ENCODE results near the gene FXYD2. TPM values are rescaled to one million over a fixed set of nuclear protein-coding genes. Genes with fewer than 3 reads are reported as not detected.

FXYD2 gene
- total and polyA plus RNA-seq, 9 of the 15 experiments (the other 6 are each of a cell fraction or from before 2014, with no cell fraction given): not detected

DNA sequence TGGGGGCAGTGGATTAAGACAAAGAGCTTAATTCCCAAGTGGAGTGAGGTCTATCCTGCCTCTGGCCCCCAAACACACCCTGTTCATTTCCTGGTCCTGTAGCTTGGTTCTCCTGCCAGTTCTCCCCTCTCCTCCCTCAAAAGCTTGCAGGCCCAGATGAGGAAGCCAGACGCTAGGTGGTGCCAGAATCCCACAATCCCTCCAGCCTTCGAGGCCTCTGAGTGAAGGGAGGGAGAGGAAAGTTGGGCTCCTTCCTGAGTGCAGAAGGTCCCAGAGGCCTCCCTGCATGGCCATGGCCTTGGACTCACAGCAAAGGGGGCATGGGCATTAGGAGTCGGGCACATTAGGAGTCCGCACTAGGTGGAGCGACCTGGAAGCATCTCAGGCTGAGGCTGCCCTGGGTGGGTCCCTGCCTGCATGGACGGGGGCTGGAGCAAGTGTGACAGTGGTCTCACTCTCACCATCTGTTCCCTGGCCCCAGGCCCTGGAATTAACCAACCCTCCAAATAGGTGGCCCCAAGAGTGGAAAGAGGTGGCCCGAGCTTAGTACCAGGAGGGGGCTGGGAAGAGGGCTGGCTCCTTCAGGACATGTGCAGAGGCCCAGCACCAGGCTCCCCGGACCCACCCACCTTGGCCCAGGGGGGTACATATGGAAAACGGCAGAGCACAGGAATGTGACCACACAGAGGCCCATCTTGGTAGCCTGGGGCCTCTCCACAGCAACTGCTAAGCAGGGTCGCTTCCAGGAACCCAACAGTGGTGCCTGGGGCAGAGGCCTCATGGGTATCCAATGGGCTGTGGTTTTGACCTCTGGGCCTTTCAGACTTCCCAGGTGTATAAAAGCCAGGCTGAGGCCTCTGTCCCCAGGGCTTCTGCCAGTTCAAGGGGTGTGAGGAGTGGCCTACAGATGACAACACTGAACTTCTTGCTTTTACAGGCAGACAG lies 5.2 kb downstream of the FXYD2 start (continued):
- TF ChIP-seq, protein P1, sequence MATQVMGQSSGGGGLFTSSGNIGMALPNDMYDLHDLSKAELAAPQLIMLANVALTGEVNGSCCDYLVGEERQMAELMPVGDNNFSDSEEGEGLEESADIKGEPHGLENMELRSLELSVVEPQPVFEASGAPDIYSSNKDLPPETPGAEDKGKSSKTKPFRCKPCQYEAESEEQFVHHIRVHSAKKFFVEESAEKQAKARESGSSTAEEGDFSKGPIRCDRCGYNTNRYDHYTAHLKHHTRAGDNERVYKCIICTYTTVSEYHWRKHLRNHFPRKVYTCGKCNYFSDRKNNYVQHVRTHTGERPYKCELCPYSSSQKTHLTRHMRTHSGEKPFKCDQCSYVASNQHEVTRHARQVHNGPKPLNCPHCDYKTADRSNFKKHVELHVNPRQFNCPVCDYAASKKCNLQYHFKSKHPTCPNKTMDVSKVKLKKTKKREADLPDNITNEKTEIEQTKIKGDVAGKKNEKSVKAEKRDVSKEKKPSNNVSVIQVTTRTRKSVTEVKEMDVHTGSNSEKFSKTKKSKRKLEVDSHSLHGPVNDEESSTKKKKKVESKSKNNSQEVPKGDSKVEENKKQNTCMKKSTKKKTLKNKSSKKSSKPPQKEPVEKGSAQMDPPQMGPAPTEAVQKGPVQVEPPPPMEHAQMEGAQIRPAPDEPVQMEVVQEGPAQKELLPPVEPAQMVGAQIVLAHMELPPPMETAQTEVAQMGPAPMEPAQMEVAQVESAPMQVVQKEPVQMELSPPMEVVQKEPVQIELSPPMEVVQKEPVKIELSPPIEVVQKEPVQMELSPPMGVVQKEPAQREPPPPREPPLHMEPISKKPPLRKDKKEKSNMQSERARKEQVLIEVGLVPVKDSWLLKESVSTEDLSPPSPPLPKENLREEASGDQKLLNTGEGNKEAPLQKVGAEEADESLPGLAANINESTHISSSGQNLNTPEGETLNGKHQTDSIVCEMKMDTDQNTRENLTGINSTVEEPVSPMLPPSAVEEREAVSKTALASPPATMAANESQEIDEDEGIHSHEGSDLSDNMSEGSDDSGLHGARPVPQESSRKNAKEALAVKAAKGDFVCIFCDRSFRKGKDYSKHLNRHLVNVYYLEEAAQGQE (IDR thresholded peaks at IDR 0.05; ENCODE audit: borderline replicate concordance): peak; percentile 78
- TF ChIP-seq, protein P1 (CRISPR knock-in tag; IDR thresholded peaks at IDR 0.05; ENCODE audit: low read depth): no peak
- TF ChIP-seq, protein P2, sequence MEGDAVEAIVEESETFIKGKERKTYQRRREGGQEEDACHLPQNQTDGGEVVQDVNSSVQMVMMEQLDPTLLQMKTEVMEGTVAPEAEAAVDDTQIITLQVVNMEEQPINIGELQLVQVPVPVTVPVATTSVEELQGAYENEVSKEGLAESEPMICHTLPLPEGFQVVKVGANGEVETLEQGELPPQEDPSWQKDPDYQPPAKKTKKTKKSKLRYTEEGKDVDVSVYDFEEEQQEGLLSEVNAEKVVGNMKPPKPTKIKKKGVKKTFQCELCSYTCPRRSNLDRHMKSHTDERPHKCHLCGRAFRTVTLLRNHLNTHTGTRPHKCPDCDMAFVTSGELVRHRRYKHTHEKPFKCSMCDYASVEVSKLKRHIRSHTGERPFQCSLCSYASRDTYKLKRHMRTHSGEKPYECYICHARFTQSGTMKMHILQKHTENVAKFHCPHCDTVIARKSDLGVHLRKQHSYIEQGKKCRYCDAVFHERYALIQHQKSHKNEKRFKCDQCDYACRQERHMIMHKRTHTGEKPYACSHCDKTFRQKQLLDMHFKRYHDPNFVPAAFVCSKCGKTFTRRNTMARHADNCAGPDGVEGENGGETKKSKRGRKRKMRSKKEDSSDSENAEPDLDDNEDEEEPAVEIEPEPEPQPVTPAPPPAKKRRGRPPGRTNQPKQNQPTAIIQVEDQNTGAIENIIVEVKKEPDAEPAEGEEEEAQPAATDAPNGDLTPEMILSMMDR (IDR thresholded peaks at IDR 0.05 in 2 of 3, conservative IDR thresholded peaks at IDR 0.05 in 1 of 3; ENCODE audit: insufficient read depth in 2 of 3, low read depth in 1 of 3, low read length in 3 of 3): peak; percentile 81 to 92 (median 89)
- no peak for TF ChIP-seq JUNB (CRISPR knock-in tag; conservative IDR thresholded peaks at IDR 0.05)
- TF ChIP-seq, protein P3, sequence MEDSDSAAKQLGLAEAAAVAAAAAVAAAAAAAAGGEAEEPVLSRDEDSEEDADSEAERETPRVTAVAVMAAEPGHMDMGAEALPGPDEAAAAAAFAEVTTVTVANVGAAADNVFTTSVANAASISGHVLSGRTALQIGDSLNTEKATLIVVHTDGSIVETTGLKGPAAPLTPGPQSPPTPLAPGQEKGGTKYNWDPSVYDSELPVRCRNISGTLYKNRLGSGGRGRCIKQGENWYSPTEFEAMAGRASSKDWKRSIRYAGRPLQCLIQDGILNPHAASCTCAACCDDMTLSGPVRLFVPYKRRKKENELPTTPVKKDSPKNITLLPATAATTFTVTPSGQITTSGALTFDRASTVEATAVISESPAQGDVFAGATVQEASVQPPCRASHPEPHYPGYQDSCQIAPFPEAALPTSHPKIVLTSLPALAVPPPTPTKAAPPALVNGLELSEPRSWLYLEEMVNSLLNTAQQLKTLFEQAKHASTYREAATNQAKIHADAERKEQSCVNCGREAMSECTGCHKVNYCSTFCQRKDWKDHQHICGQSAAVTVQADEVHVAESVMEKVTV (CRISPR knock-in tag; IDR thresholded peaks at IDR 0.05): peak; percentile 72
- TF ChIP-seq COPS2 (conservative IDR thresholded peaks at IDR 0.05): no peak
- TF ChIP-seq, protein P4, sequence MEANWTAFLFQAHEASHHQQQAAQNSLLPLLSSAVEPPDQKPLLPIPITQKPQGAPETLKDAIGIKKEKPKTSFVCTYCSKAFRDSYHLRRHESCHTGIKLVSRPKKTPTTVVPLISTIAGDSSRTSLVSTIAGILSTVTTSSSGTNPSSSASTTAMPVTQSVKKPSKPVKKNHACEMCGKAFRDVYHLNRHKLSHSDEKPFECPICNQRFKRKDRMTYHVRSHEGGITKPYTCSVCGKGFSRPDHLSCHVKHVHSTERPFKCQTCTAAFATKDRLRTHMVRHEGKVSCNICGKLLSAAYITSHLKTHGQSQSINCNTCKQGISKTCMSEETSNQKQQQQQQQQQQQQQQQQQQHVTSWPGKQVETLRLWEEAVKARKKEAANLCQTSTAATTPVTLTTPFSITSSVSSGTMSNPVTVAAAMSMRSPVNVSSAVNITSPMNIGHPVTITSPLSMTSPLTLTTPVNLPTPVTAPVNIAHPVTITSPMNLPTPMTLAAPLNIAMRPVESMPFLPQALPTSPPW (CRISPR knock-in tag; IDR thresholded peaks at IDR 0.05): peak; percentile 34; the same call in 1 of the 2 replicates
- 0 out of 4 replicates have a peak, but pooled peaks of 1 of the 2 experiments have one; percentile 32 for TF ChIP-seq RCOR1 (IDR thresholded peaks at IDR 0.05; ENCODE audit: borderline replicate concordance in 1 of 2, low read depth in 2 of 2, low read length in 2 of 2)
- TF ChIP-seq JUND (IDR thresholded peaks at IDR 0.05; ENCODE audit: borderline replicate concordance, low read depth, low read length): peak; percentile 50; the same call in 1 of the 2 replicates
- TF ChIP-seq JUND (tag; IDR thresholded peaks at IDR 0.05; ENCODE audit: borderline replicate concordance, low read depth, low read length): no peak; the same call in 2 of the 3 replicates
- no peak for TF ChIP-seq IRF2 (CRISPR knock-in tag; IDR thresholded peaks at IDR 0.05)
- TF ChIP-seq SRF (CRISPR knock-in tag; IDR thresholded peaks at IDR 0.05): peak in 1 of 2 experiments; percentile 53; a peak in 1 of 4 replicates
